HG03342 (cell line): ENCODE measurements around the gene SMYD5.
"Not testable (repeated sequence)": the region's sequence is repeated elsewhere in the genome, so short reads cannot be mapped to it uniquely, and the experiment has no call there.

Experiments
- ATAC-seq: cut with Tn5 transposase; IDR thresholded peaks from one replicate; pipeline ENCODE4 v1.9.1; 2021; ENCODE audit warnings: mild to moderate bottlenecking, moderate library complexity; ENCODE audit not compliant: unreplicated experiment

The SMYD5 gene

GRCh38 chr2:73258186-73258912 lies 44.3 kb downstream of the SMYD5 start:
- no peak for ATAC-seq

GRCh38 chr2:73258913-73259215 lies 44.8 kb downstream of the SMYD5 start:
- ATAC-seq = no peak

GRCh38 chr2:73259276-73259675 lies 45.2 kb downstream of the SMYD5 start:
- ATAC-seq = no peak

GRCh38 chr2:73259704-73260337 lies 45.8 kb downstream of the SMYD5 start:
- no peak for ATAC-seq

- ATAC-seq = no peak
Observed at GRCh38 chr2:73260338-73260984, 46.4 kb downstream of the SMYD5 start.

- ATAC-seq = no peak
Observed at GRCh38 chr2:73262108-73262651, 48.1 kb downstream of the SMYD5 start.

GRCh38 chr2:73262691-73263429 lies 48.8 kb downstream of the SMYD5 start:
- ATAC-seq = not testable (repeated sequence)

GRCh38 chr2:73263540-73264331 lies 49.7 kb downstream of the SMYD5 start:
- ATAC-seq = no peak

GRCh38 chr2:73264332-73264606 lies 50.2 kb downstream of the SMYD5 start:
- ATAC-seq = no peak

- no peak for ATAC-seq
Observed at GRCh38 chr2:73264783-73265182, 50.7 kb downstream of the SMYD5 start.

GRCh38 chr2:73265298-73266060 lies 51.4 kb downstream of the SMYD5 start:
- ATAC-seq = no peak

- ATAC-seq = no peak
Observed at GRCh38 chr2:73266061-73266901, 52.2 kb downstream of the SMYD5 start.

- no peak for ATAC-seq
Observed at GRCh38 chr2:73267008-73267407, 53.0 kb downstream of the SMYD5 start.

- ATAC-seq = no peak
Observed at GRCh38 chr2:73268366-73268829, 54.4 kb downstream of the SMYD5 start.

- ATAC-seq = peak; percentile 87
Observed at GRCh38 chr2:73268830-73269685, 55.0 kb downstream of the SMYD5 start.

GRCh38 chr2:73269686-73270465 lies 55.8 kb downstream of the SMYD5 start:
- ATAC-seq = no peak

- no peak for ATAC-seq
Observed at GRCh38 chr2:73272270-73272669, 58.2 kb downstream of the SMYD5 start.
